Ectodermal cell (in vitro differentiated cells): Measurements from ENCODE around the gene TNFSF12.

Source experiments
- H3K27ac ChIP-seq: 2 replicates; pipeline ENCODE4 v1.7.0; 2013; ENCODE audit warnings: mild to moderate bottlenecking, low read depth, low read length; ENCODE audit not compliant: insufficient read depth, poor library complexity, severe bottlenecking
- H3K27me3 ChIP-seq: 2 replicates; pipeline ENCODE4 v1.7.0; 2013; ENCODE audit warnings: mild to moderate bottlenecking, low read length; ENCODE audit not compliant: insufficient read depth, control insufficient read depth, poor library complexity, severe bottlenecking
- H3K36me3 ChIP-seq: one replicate; pipeline ENCODE4 v1.7.0; 2013; ENCODE audit warnings: low read length; ENCODE audit not compliant: control insufficient read depth, insufficient read depth
- H3K4me1 ChIP-seq: one replicate; pipeline ENCODE4 v1.7.0; 2013; ENCODE audit warnings: low read length; ENCODE audit not compliant: control insufficient read depth, insufficient read depth
- H3K4me3 ChIP-seq: 2 replicates; pipeline ENCODE4 v1.7.0; 2013; ENCODE audit warnings: low read depth, low read length, control low read depth; ENCODE audit not compliant: insufficient read depth
- H3K9me3 ChIP-seq: 2 replicates; pipeline ENCODE4 v1.7.0; 2013; ENCODE audit warnings: mild to moderate bottlenecking, low read length, moderate library complexity; ENCODE audit not compliant: control insufficient read depth
- WGBS, 2 experiments: methylation state at CpG; one replicate each; pipeline ENCODE4 v1.1.7; 2013; ENCODE audit warnings: missing lambda C conversion rate in 2 of 2; 5-methylcytosine and 5-hydroxymethylcytosine counted together

The TNFSF12 gene

GRCh38 chr17:7557775-7558543 is 9.1 kb downstream of the TNFSF12 start:
- no peaks in the 10 kb centered on the region for H3K27me3 ChIP-seq
- no peaks in the 10 kb centered on the region for H3K9me3 ChIP-seq
- no peak overlapping the region for H3K4me3 ChIP-seq
- no peak overlapping the region for H3K27ac ChIP-seq
- peaks cover 23% of the 10 kb centered on the region for H3K4me1 ChIP-seq
- no peaks in the 10 kb centered on the region for H3K36me3 ChIP-seq
- 28 to 30% methylated on average over 21 of the region's 21 CpGs for WGBS, 2 experiments

GRCh38 chr17:7558544-7559319 is 9.9 kb downstream of the TNFSF12 start, which contains the start of gene TNFSF13:
TNFSF13 (plus strand) TSS chr17:7558750; CDS start chr17:7559040, 290 bp downstream.
- H3K27ac ChIP-seq, result no peak within 1 kb of the TSS
- H3K36me3 ChIP-seq, result peaks cover 5% of the 10 kb centered on the region
- no peak within 1 kb of the TSS for H3K4me3 ChIP-seq
- H3K27me3 ChIP-seq, result no peaks in the 10 kb centered on the region
- H3K4me1 ChIP-seq, result peaks cover 30% of the 10 kb centered on the region
- H3K9me3 ChIP-seq, result no peaks in the 10 kb centered on the region
- 88 to 89% methylated on average over 16 of the region's 16 CpGs for WGBS, 2 experiments

GRCh38 chr17:7559320-7560171 is 10.7 kb downstream of the TNFSF12 start:
- H3K27ac ChIP-seq, result no peak overlapping the region

GRCh38 chr17:7560172-7561027 is 11.5 kb downstream of the TNFSF12 start:
- Histone ChIP-seq H3K36me3 (peaks cover 19% of the 10 kb centered on the region), H3K9me3 (no peaks in the 10 kb centered on the region)

More at GRCh38 chr17:7559320-7560171, 10.7 kb downstream of the TNFSF12 start:
- H3K9me3 ChIP-seq, result no peaks in the 10 kb centered on the region
- no peaks in the 10 kb centered on the region for H3K27me3 ChIP-seq
- H3K4me1 ChIP-seq, result peaks cover 30% of the 10 kb centered on the region
- 91 to 92% methylated on average over 18 of the region's 18 CpGs for WGBS, 2 experiments
- peaks cover 12% of the 10 kb centered on the region for H3K36me3 ChIP-seq
- no peak overlapping the region for H3K4me3 ChIP-seq

GRCh38 chr17:7561028-7561575 is 12.2 kb downstream of the TNFSF12 start:
- Histone ChIP-seq H3K36me3 (peaks cover 24% of the 10 kb centered on the region), H3K4me1 (peaks cover 30% of the 10 kb centered on the region), H3K4me3 (peak overlapping the region; percentile 87), H3K27me3 (no peaks in the 10 kb centered on the region), H3K27ac (peak overlapping the region; percentile 90), H3K9me3 (no peaks in the 10 kb centered on the region)
- 0 to 1% methylated on average over 32 of the region's 32 CpGs for WGBS, 2 experiments

More at GRCh38 chr17:7560172-7561027, 11.5 kb downstream of the TNFSF12 start:
- Histone ChIP-seq H3K27me3 (no peaks in the 10 kb centered on the region), H3K4me3 (peak overlapping the region; percentile 87), H3K4me1 (peaks cover 30% of the 10 kb centered on the region), H3K27ac (peak overlapping the region; percentile 90)
- WGBS, 2 experiments, result 29% methylated on average over 20 to 22 of the region's 22 CpGs

- peak within 1 kb of the TSS; percentile 90 for H3K27ac ChIP-seq
- WGBS, 2 experiments, result 0 to 1% methylated on average over 82 of the region's 82 CpGs
- H3K36me3 ChIP-seq, result peaks cover 24% of the 10 kb centered on the region
- peaks cover 30% of the 10 kb centered on the region for H3K4me1 ChIP-seq
- no peaks in the 10 kb centered on the region for H3K27me3 ChIP-seq
- no peaks in the 10 kb centered on the region for H3K9me3 ChIP-seq
- H3K4me3 ChIP-seq, result peak within 1 kb of the TSS; percentile 87
These were observed 12.8 kb downstream of the TNFSF12 start, which contains the start of gene SENP3 for GRCh38 chr17:7561589-7562207. SENP3 (plus strand) TSS chr17:7561919; CDS start chr17:7563077, 1,158 bp downstream.

- H3K27me3 ChIP-seq, result no peaks in the 10 kb centered on the region
- 1 to 2% methylated on average over 28 of the region's 28 CpGs for WGBS, 2 experiments
- peaks cover 27% of the 10 kb centered on the region for H3K4me1 ChIP-seq
- peak overlapping the region; percentile 62 for H3K27ac ChIP-seq
- H3K4me3 ChIP-seq, result peak overlapping the region; percentile 87
- peaks cover 27% of the 10 kb centered on the region for H3K36me3 ChIP-seq
- H3K9me3 ChIP-seq, result no peaks in the 10 kb centered on the region
These were observed 13.3 kb downstream of the TNFSF12 start for GRCh38 chr17:7562208-7562605.

- Histone ChIP-seq H3K4me1 (peaks cover 17% of the 10 kb centered on the region), H3K27me3 (no peaks in the 10 kb centered on the region), H3K9me3 (no peaks in the 10 kb centered on the region), H3K27ac (no peak overlapping the region), H3K36me3 (peaks cover 28% of the 10 kb centered on the region), H3K4me3 (peak overlapping the region; percentile 87)
- 93 to 95% methylated on average over 30 of the region's 30 CpGs for WGBS, 2 experiments
These were observed 14.4 kb downstream of the TNFSF12 start for GRCh38 chr17:7563115-7563869.
